ENCODE measurements around the gene OR2W3. TPM values are rescaled to one million over a fixed set of nuclear protein-coding genes. Genes with fewer than 3 reads are reported as not detected.
A peak's percentile ranks its signal among the peaks of the same experiment; 100 is the strongest.

The OR2W3 gene
- total and polyA plus RNA-seq, 7 donors: 0.07 to 0.57 (median 0.24) TPM; not detected in 4

- no peak for DNase-seq
- 79 to 88% (median 82%) methylated on average over 4 of the region's 4 CpGs for whole genome bisulfite sequencing, 3 donors
- Histone ChIP-seq H3K4me1 (no peaks in the 10 kb centered on the region), H3K27ac (no peak overlapping the region), H3K9me3 (no peaks in the 10 kb centered on the region), H3K27me3 (ENCODE audit: insufficient read depth in 3 of 3, low read length in 2 of 3) (peaks cover 0 to 31% (median 12%) of the 10 kb centered on the region in 3 donors), H3K4me3 (no peak overlapping the region), H3K36me3 (ENCODE audit: insufficient read depth in 1 of 2, low read depth in 1 of 2) (no peaks in the 10 kb centered on the region)
- ATAC-seq: no peak
- intact Hi-C loops (cut with DNase I): no loop called here
- no peak for TF ChIP-seq CTCF (IDR thresholded peaks at IDR 0.05)
Measured at GRCh38 chr1:247855911-247856310, 39.5 kb upstream of the OR2W3 start.

GRCh38 chr1:247857069-247857984 is 38.1 kb upstream of the OR2W3 start, which contains the start of gene TRIM58:
Gene TRIM58, plus strand, starts transcription at chr1:247857187. Its CDS starts 60 bp downstream, at chr1:247857247.
- WGBS, 3 donors: 1 to 2% (median 1%) methylated on average over 79 to 109 of the region's 109 CpGs
- H3K4me3 ChIP-seq: peak within 1 kb of the TSS; percentile 47
- intact Hi-C loops (cut with DNase I): no loop called here
- H3K36me3 ChIP-seq (ENCODE audit: insufficient read depth in 1 of 2, low read depth in 1 of 2): no peaks in the 10 kb centered on the region
- no peak within 1 kb of the TSS for H3K27ac ChIP-seq
- TF ChIP-seq CTCF (IDR thresholded peaks at IDR 0.05): no peak
- no peak for DNase-seq
- H3K4me1 ChIP-seq: no peaks in the 10 kb centered on the region
- H3K9me3 ChIP-seq: no peaks in the 10 kb centered on the region
- H3K27me3 ChIP-seq (ENCODE audit: insufficient read depth in 3 of 3, low read length in 2 of 3): peaks cover 0 to 31% (median 12%) of the 10 kb centered on the region in 3 donors
- ATAC-seq: no peak

- Histone ChIP-seq H3K36me3 (ENCODE audit: insufficient read depth in 1 of 2, low read depth in 1 of 2) (no peaks in the 10 kb centered on the region), H3K27ac (no peak overlapping the region), H3K9me3 (no peaks in the 10 kb centered on the region), H3K4me1 (no peaks in the 10 kb centered on the region), H3K4me3 (peak overlapping the region; percentile 47), H3K27me3 (ENCODE audit: insufficient read depth in 3 of 3, low read length in 2 of 3) (peaks cover 0 to 31% (median 12%) of the 10 kb centered on the region in 3 donors)
- TF ChIP-seq CTCF (IDR thresholded peaks at IDR 0.05): no peak
- WGBS, 3 donors: 38 to 46% (median 42%) methylated on average over 15 of the region's 15 CpGs
- intact Hi-C loops (cut with DNase I): no loop called here
- DNase-seq (no peak), ATAC-seq (no peak)
Measured at GRCh38 chr1:247857985-247858619, 37.3 kb upstream of the OR2W3 start.

- ATAC-seq (no peak), DNase-seq (no peak)
- Histone ChIP-seq H3K4me3 (no peak overlapping the region), H3K36me3 (ENCODE audit: insufficient read depth in 1 of 2, low read depth in 1 of 2) (no peaks in the 10 kb centered on the region), H3K4me1 (no peaks in the 10 kb centered on the region), H3K27me3 (ENCODE audit: insufficient read depth in 3 of 3, low read length in 2 of 3) (peaks cover 0 to 6% (median 5%) of the 10 kb centered on the region in 3 donors), H3K9me3 (no peaks in the 10 kb centered on the region), H3K27ac (no peak overlapping the region)
- intact Hi-C loops (cut with DNase I): no loop called here
- TF ChIP-seq CTCF (IDR thresholded peaks at IDR 0.05): no peak
- 78 to 87% (median 79%) methylated on average over 4 of the region's 4 CpGs for WGBS, 3 donors
Measured at GRCh38 chr1:247862756-247863155, 32.6 kb upstream of the OR2W3 start.
